Liver (tissue), 9 donors: ENCODE results near the gene HARBI1. TPM values are rescaled to one million over a fixed set of nuclear protein-coding genes. Genes with fewer than 3 reads are reported as not detected.

Source experiments
- DNase-seq: peaks from one replicate; pipeline ENCODE4 v3.0.0-alpha.2; 2017; ENCODE audit warnings: low spot score
- H3K27ac ChIP-seq, 2 donors: one replicate each; pipeline ENCODE4 v1.7.0; 2013; ENCODE audit warnings: inconsistent platforms in 2 of 2, low read length in 2 of 2, control low read depth in 1 of 2, low read depth in 1 of 2, mild to moderate bottlenecking in 1 of 2
- H3K27me3 ChIP-seq, 4 donors: one replicate each; pipeline versions ENCODE4 v1.6.1 to v1.7.0; 2013; ENCODE audit warnings: low read length in 3 of 4, inconsistent platforms in 1 of 4, mild to moderate bottlenecking in 1 of 4, moderate library complexity in 1 of 4; ENCODE audit not compliant: control insufficient read depth in 4 of 4, insufficient read depth in 4 of 4
- H3K36me3 ChIP-seq, 4 donors: one replicate each; pipeline versions ENCODE4 v1.6.1 to v1.7.0; 2013; ENCODE audit warnings: low read length in 3 of 4, mild to moderate bottlenecking in 3 of 4, low read depth in 1 of 4, moderate library complexity in 1 of 4; ENCODE audit not compliant: control insufficient read depth in 4 of 4, insufficient read depth in 3 of 4
- H3K4me1 ChIP-seq, 4 donors: one replicate each; pipeline versions ENCODE4 v1.6.1 to v1.7.0; 2013; ENCODE audit warnings: low read length in 3 of 4, mild to moderate bottlenecking in 3 of 4, moderate library complexity in 1 of 4; ENCODE audit not compliant: control insufficient read depth in 4 of 4, insufficient read depth in 4 of 4
- H3K4me3 ChIP-seq, 3 donors: one replicate each; pipeline versions ENCODE4 v1.6.1 to v1.7.0; 2013; ENCODE audit warnings: low read length in 3 of 3, control low read depth in 1 of 3, low read depth in 1 of 3, mild to moderate bottlenecking in 1 of 3
- H3K9ac ChIP-seq, 2 donors: one replicate each; pipeline ENCODE4 v1.7.0; 2013; ENCODE audit warnings: low read length in 2 of 2, mild to moderate bottlenecking in 2 of 2, moderate library complexity in 2 of 2, control low read depth in 1 of 2, low read depth in 1 of 2
- H3K9me3 ChIP-seq, 4 donors: one replicate each; pipeline versions ENCODE4 v1.6.1 to v1.7.0; 2013; ENCODE audit warnings: low read length in 3 of 4; ENCODE audit not compliant: control insufficient read depth in 4 of 4
- EGR1 ChIP-seq, 2 donors: IDR thresholded peaks; 2 replicates each; pipeline ENCODE4 v1.6.1; 2016 to 2018; ENCODE audit warnings: antibody characterized with exemption in 2 of 2, low read depth in 2 of 2
- FOXA2 ChIP-seq: IDR thresholded peaks from 2 replicates; pipeline ENCODE4 v1.6.1; 2016; ENCODE audit warnings: antibody characterized with exemption
- GABPA ChIP-seq, 2 donors: IDR thresholded peaks in 1 of 2; conservative IDR thresholded peaks in 1 of 2; 2 replicates each; pipeline ENCODE4 v1.6.1; 2016; ENCODE audit warnings: antibody characterized with exemption in 2 of 2, mild to moderate bottlenecking in 1 of 2, moderate library complexity in 1 of 2
- HNF4A ChIP-seq, 2 donors: conservative IDR thresholded peaks; 2 replicates each; pipeline ENCODE4 v1.6.1; 2016; ENCODE audit warnings: antibody characterized with exemption in 2 of 2, mild to moderate bottlenecking in 2 of 2
- HNF4G ChIP-seq: IDR thresholded peaks from 2 replicates; pipeline ENCODE4 v1.6.1; 2016; ENCODE audit warnings: antibody characterized with exemption
- JUND ChIP-seq, 2 donors: IDR thresholded peaks; 2 replicates each; pipeline ENCODE4 v1.6.1; 2016; ENCODE audit warnings: antibody characterized with exemption in 2 of 2
- NR2F2 ChIP-seq: IDR thresholded peaks from 2 replicates; pipeline ENCODE4 v1.6.1; 2016; ENCODE audit warnings: antibody characterized with exemption
- RAD21 ChIP-seq, 2 donors: IDR thresholded peaks; 2 replicates each; pipeline ENCODE4 v1.6.1; 2016; ENCODE audit warnings: antibody characterized with exemption in 2 of 2, mild to moderate bottlenecking in 2 of 2
- SP1 ChIP-seq: IDR thresholded peaks from 2 replicates; pipeline ENCODE4 v1.6.1; 2018; ENCODE audit warnings: antibody characterized with exemption, mild to moderate bottlenecking
- WGBS: extraction: QIAGEN DNeasy Blood & Tissue Kit; methylation state at CpG from one replicate; pipeline ENCODE4 v1.1.7; 2013; 5-methylcytosine and 5-hydroxymethylcytosine counted together
- polyA plus RNA-seq, 2 donors: library from polyadenylated mRNA; stranded (reverse) in 1 of 2; unstranded in 1 of 2; fragments of 200-250 nt in 1 of 2; fragments of >200 nt in 1 of 2; fragmentation: Nextera tagmentation in 1 of 2; extraction: Ambion mirVana in 1 of 2; gene quantifications; one replicate each; pipeline versions ENCODE4 v1.2.1 to v1.2.3, GENCODE V29; 2013 to 2015
- total RNA-seq, 2 donors: library from RNA; depleted of rRNA; stranded (reverse); fragments of >200 nt; gene quantifications; one replicate each; pipeline ENCODE4 v1.2.3, GENCODE V29; 2014
- TF ChIP-seq, protein P1 (sequence below): fragments of 150-350 bp; IDR thresholded peaks from 2 replicates; pipeline ENCODE4 v1.5.1; 2017; ENCODE audit warnings: improper control_type of control experiment, low read depth, low read length; ENCODE audit not compliant: missing input control
- TF ChIP-seq, protein P2 (sequence below): IDR thresholded peaks from 2 replicates; pipeline ENCODE4 v1.6.1; 2016; ENCODE audit warnings: antibody characterized with exemption
- TF ChIP-seq, protein P3 (sequence below): IDR thresholded peaks from 2 replicates; pipeline ENCODE4 v1.6.1; 2016; ENCODE audit warnings: antibody characterized with exemption, mild to moderate bottlenecking
- donor health status: healthy.
- donor health status: healthy.
- donor health status: healthy.
- donor health status: healthy.
- donor health status: healthy.

HARBI1 gene
- total and polyA plus RNA-seq, 4 donors, result 2.5 to 5.9 (median 3.3) TPM

DNA sequence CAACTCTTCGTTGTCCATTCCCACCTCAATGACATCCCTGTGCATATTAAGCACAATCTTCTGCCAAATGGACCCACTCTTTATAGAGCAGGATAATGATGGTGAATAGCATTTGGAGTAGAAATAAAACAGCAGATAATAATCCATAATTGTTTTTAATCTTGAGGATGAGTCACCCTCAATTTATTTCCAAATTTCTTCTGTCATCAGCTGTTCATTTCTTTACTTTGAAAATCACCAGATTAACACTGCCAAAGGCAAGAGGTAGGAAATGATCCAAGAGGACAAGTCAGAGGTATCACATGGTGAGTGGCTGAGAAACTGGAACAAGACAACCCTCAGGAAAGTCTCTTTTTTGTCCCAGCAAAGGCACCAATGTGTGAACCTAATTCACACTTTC lies 15.9 kb downstream of the HARBI1 start (continued):
- no peak for TF ChIP-seq GABPA (IDR thresholded peaks at IDR 0.05 in 1 of 2, conservative IDR thresholded peaks at IDR 0.05 in 1 of 2)
- TF ChIP-seq, protein P1, sequence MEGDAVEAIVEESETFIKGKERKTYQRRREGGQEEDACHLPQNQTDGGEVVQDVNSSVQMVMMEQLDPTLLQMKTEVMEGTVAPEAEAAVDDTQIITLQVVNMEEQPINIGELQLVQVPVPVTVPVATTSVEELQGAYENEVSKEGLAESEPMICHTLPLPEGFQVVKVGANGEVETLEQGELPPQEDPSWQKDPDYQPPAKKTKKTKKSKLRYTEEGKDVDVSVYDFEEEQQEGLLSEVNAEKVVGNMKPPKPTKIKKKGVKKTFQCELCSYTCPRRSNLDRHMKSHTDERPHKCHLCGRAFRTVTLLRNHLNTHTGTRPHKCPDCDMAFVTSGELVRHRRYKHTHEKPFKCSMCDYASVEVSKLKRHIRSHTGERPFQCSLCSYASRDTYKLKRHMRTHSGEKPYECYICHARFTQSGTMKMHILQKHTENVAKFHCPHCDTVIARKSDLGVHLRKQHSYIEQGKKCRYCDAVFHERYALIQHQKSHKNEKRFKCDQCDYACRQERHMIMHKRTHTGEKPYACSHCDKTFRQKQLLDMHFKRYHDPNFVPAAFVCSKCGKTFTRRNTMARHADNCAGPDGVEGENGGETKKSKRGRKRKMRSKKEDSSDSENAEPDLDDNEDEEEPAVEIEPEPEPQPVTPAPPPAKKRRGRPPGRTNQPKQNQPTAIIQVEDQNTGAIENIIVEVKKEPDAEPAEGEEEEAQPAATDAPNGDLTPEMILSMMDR, result no peak

DNA sequence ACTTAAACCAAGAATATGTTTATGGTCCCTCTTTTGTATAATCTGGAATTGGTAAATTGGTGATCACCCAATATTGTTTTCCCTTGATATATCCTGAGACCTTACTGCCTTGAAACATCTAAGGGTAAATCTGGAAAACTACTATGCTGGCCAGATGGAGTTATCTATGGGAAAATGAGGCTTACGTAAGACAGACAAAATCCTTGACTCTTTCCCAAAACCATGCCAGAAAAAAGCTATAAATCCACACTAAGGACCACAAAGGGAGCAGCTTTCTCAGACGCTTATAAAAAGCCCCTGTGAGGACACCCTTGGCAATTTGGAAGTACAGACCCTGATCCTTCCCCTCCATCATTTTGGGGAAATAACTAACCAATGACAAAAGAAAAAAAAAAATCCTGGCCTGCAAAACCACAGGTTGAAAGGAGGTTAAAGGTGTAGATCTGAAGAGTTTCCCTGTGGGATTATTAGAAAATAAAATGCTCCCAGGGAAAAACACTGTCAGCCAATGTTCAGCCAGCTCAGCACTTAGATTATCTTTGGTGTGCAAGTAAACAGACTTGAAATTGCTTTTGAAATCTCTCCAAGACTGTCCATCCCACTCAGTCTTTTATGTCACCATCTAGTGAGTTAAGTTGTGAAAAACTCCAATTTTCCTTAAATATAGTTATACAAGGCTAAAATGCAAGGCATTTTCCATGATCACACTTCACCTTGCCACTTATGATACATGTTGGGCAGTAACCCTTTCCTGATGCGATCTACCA lies 16.6 kb downstream of the HARBI1 start:
- DNase-seq, result no peak
- H3K9ac ChIP-seq, result no peak overlapping the region
- peaks cover 0 to 4% (median 0%) of the 10 kb centered on the region in 4 donors for H3K36me3 ChIP-seq
- peaks cover 0 to 7% (median under 1%) of the 10 kb centered on the region in 4 donors for H3K4me1 ChIP-seq
- H3K4me3 ChIP-seq, result no peak overlapping the region
- 94% methylated on average over 3 of the region's 3 CpGs for WGBS
- TF ChIP-seq NR2F2 (no peak), JUND (IDR thresholded peaks at IDR 0.05) (no peak), EGR1 (IDR thresholded peaks at IDR 0.05; ENCODE audit: low read depth in 2 of 2) (no peak)
- no peak overlapping the region for H3K27ac ChIP-seq
- H3K9me3 ChIP-seq, result no peaks in the 10 kb centered on the region
- H3K27me3 ChIP-seq, result no peaks in the 10 kb centered on the region

DNA sequence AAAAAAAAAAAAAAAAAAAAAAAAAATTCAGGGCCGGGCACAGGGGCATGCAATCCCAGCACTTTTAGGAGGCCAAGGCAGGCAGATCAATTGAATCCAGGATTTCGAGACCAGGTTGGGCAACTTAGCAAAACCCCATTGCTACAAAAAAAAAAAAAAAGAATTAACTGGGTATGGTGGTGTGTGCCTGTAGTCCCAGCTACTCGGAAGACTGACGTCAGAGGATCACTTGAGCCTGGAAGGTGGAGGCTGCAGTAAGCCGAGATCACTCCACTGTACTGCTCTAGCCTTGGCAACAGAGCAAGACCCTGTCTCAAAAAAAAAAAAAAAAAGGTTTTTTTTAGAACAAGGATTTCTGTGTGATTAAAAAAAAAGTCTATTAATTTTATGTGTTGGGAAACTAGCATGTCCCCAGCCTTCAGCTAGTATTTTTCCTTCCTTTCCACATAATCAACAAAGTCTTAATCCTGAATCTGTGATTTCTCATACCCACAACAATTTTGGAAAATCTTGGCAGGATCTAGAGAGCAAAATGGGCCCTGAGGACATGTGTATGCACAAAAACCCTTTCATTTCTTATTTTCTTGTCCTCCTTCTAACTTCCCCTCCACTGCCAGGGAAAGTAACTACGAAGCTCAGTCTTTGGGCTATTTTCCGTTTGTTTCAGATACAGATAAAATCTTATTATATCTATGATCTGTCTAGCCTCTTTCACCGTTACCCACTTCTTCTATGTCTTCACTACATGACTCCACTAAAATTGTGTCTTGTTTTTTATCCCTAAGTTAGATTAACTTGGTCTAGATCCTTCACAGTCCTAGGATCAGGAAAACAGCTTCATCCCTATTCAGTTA lies 17.5 kb downstream of the HARBI1 start:
- Histone ChIP-seq H3K36me3 (peaks cover 0 to 4% (median 0%) of the 10 kb centered on the region in 4 donors), H3K27me3 (no peaks in the 10 kb centered on the region), H3K9me3 (no peaks in the 10 kb centered on the region), H3K4me1 (peaks cover 0 to 9% (median under 1%) of the 10 kb centered on the region in 4 donors), H3K4me3 (no peak overlapping the region), H3K9ac (no peak overlapping the region), H3K27ac (no peak overlapping the region)
- DNase-seq, result no peak
- TF ChIP-seq HNF4A (conservative IDR thresholded peaks at IDR 0.05), result no peak
- no peak for TF ChIP-seq HNF4G
- TF ChIP-seq, protein P2, sequence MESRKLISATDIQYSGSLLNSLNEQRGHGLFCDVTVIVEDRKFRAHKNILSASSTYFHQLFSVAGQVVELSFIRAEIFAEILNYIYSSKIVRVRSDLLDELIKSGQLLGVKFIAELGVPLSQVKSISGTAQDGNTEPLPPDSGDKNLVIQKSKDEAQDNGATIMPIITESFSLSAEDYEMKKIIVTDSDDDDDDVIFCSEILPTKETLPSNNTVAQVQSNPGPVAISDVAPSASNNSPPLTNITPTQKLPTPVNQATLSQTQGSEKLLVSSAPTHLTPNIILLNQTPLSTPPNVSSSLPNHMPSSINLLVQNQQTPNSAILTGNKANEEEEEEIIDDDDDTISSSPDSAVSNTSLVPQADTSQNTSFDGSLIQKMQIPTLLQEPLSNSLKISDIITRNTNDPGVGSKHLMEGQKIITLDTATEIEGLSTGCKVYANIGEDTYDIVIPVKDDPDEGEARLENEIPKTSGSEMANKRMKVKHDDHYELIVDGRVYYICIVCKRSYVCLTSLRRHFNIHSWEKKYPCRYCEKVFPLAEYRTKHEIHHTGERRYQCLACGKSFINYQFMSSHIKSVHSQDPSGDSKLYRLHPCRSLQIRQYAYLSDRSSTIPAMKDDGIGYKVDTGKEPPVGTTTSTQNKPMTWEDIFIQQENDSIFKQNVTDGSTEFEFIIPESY, result no peak
- 96% methylated on average over 8 of the region's 8 CpGs for WGBS

DNA sequence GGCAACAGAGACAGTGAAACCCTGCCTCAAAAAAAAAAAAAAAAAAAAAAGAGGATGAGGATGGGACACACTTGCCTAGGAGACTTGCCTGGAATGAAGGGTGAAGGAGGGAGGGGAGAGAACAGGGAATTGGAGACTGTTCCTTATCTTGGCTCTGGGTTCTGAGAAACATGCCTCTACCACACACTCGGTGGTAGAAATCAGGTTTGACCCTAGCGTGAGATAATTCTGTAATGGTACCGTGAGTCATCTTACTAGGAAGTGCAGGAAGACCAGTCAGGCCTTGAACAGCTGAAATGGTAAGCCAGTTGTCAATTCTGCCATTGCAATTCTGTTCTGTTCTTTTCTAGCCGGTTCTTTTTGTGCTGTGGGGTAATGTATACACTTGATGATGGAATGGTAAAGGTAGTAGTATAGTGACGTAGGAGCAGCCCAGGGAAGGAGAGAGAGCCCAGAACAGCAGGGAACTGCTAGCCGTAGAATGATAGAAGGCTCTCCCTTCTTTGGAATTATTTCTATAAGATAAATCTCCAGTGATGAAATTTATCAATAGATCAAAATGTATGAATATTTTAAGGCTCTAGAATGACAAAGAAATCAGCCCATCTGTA lies 19.3 kb downstream of the HARBI1 start:
- DNase-seq, result no peak
- WGBS, result 87% methylated on average over 6 of the region's 6 CpGs
- H3K4me1 ChIP-seq, result peaks cover 1 to 19% (median 8%) of the 10 kb centered on the region in 4 donors
- H3K9me3 ChIP-seq, result no peaks in the 10 kb centered on the region
- H3K27me3 ChIP-seq, result no peaks in the 10 kb centered on the region
- no peak overlapping the region for H3K27ac ChIP-seq
- H3K9ac ChIP-seq, result no peak overlapping the region
- TF ChIP-seq GABPA (IDR thresholded peaks at IDR 0.05 in 1 of 2, conservative IDR thresholded peaks at IDR 0.05 in 1 of 2), result no peak
- no peak for TF ChIP-seq EGR1 (IDR thresholded peaks at IDR 0.05; ENCODE audit: low read depth in 2 of 2)
- TF ChIP-seq RAD21 (IDR thresholded peaks at IDR 0.05), result no peak
- no peak for TF ChIP-seq HNF4G
- TF ChIP-seq NR2F2, result no peak
- TF ChIP-seq, protein P2, result no peak
- TF ChIP-seq, protein P3, sequence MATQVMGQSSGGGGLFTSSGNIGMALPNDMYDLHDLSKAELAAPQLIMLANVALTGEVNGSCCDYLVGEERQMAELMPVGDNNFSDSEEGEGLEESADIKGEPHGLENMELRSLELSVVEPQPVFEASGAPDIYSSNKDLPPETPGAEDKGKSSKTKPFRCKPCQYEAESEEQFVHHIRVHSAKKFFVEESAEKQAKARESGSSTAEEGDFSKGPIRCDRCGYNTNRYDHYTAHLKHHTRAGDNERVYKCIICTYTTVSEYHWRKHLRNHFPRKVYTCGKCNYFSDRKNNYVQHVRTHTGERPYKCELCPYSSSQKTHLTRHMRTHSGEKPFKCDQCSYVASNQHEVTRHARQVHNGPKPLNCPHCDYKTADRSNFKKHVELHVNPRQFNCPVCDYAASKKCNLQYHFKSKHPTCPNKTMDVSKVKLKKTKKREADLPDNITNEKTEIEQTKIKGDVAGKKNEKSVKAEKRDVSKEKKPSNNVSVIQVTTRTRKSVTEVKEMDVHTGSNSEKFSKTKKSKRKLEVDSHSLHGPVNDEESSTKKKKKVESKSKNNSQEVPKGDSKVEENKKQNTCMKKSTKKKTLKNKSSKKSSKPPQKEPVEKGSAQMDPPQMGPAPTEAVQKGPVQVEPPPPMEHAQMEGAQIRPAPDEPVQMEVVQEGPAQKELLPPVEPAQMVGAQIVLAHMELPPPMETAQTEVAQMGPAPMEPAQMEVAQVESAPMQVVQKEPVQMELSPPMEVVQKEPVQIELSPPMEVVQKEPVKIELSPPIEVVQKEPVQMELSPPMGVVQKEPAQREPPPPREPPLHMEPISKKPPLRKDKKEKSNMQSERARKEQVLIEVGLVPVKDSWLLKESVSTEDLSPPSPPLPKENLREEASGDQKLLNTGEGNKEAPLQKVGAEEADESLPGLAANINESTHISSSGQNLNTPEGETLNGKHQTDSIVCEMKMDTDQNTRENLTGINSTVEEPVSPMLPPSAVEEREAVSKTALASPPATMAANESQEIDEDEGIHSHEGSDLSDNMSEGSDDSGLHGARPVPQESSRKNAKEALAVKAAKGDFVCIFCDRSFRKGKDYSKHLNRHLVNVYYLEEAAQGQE, result no peak
- no peak for TF ChIP-seq FOXA2
- no peak for TF ChIP-seq HNF4A (conservative IDR thresholded peaks at IDR 0.05)
- no peak for TF ChIP-seq SP1
- no peaks in the 10 kb centered on the region for H3K36me3 ChIP-seq
- H3K4me3 ChIP-seq, result no peak overlapping the region
